Type B pancreatic cell (in vitro differentiated cells): ENCODE results near the gene SPTBN4. TPM values are rescaled to one million over a fixed set of nuclear protein-coding genes. Genes with fewer than 3 reads are reported as not detected.

Source experiments
- DNase-seq: peaks from one replicate; pipeline ENCODE4 v3.0.0; 2021; ENCODE audit warnings: mixed read lengths; ENCODE audit not compliant: unreplicated experiment; ENCODE audit errors: extremely low spot score
- H3K27ac Mint-ChIP-seq: 2 replicates; pipeline ENCODE4 v1.8.0; 2021; ENCODE audit warnings: mild to moderate bottlenecking, mixed read lengths
- H3K27me3 Mint-ChIP-seq: 2 replicates; pipeline ENCODE4 v1.8.0; 2021; ENCODE audit warnings: mixed read lengths
- H3K36me3 Mint-ChIP-seq: 2 replicates; pipeline ENCODE4 v1.8.0; 2021; ENCODE audit warnings: mixed read lengths
- H3K4me1 Mint-ChIP-seq: one replicate; pipeline ENCODE4 v1.8.0; 2021; ENCODE audit warnings: mixed read lengths; ENCODE audit not compliant: unreplicated experiment
- H3K4me3 Mint-ChIP-seq: 2 replicates; pipeline ENCODE4 v1.8.0; 2021; ENCODE audit warnings: mild to moderate bottlenecking, mixed read lengths
- H3K9me3 Mint-ChIP-seq: 2 replicates; pipeline ENCODE4 v1.8.0; 2021; ENCODE audit warnings: mixed read lengths
- total RNA-seq: library from RNA; stranded (reverse); gene quantifications from 2 replicates; pipeline ENCODE4 v1.2.1, GENCODE V29; 2021; ENCODE audit warnings: low replicate concordance
- TF ChIP-seq, protein P1 (sequence below): fragments of 200-600 bp; sonication (generic); conservative IDR thresholded peaks from 2 replicates; pipeline ENCODE4 v1.5.0; 2021; ENCODE audit warnings: antibody characterized with exemption, mild to moderate bottlenecking

Gene SPTBN4
- total RNA-seq, 1 donor from 2014 or later, result 2.6 TPM

DNA sequence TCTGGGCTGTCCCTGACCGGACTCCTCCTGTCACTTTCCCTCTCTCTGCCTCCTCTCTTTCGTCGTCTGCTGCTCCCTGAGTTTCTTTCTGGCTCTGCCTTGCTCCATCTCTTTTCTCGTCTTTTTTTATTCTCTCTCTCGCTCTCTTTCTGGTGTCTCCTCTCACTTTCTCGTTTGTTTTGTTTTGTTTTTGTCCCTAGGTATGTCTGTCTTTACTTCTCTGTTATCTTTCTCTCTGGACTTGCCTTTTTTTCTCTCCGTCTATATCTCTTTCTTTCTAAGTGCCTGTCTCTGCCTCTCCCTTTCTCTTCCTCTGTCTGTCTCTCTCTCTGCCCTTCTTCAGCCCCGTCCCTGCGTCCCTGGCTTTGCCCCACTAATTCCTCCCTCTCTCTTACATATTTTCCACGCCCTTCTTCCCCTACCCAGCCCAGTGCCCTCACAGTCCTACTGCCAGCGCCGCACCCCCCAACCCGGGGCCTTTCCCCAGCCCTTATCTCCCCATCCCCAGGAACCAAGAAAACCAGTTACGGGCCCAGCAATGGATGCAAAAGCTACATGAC is 61.8 kb downstream of the SPTBN4 start:
- peaks cover 6% of the 10 kb centered on the region for H3K4me1 Mint-ChIP-seq
- peaks cover 56% of the 10 kb centered on the region for H3K27me3 Mint-ChIP-seq
- H3K36me3 Mint-ChIP-seq, result no peaks in the 10 kb centered on the region
- no peak for DNase-seq
- no peaks in the 10 kb centered on the region for H3K9me3 Mint-ChIP-seq
- H3K4me3 Mint-ChIP-seq, result peak overlapping the region; percentile 61
- H3K27ac Mint-ChIP-seq, result no peak overlapping the region
- TF ChIP-seq, protein P1, sequence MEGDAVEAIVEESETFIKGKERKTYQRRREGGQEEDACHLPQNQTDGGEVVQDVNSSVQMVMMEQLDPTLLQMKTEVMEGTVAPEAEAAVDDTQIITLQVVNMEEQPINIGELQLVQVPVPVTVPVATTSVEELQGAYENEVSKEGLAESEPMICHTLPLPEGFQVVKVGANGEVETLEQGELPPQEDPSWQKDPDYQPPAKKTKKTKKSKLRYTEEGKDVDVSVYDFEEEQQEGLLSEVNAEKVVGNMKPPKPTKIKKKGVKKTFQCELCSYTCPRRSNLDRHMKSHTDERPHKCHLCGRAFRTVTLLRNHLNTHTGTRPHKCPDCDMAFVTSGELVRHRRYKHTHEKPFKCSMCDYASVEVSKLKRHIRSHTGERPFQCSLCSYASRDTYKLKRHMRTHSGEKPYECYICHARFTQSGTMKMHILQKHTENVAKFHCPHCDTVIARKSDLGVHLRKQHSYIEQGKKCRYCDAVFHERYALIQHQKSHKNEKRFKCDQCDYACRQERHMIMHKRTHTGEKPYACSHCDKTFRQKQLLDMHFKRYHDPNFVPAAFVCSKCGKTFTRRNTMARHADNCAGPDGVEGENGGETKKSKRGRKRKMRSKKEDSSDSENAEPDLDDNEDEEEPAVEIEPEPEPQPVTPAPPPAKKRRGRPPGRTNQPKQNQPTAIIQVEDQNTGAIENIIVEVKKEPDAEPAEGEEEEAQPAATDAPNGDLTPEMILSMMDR, result no peak

- TF ChIP-seq, protein P1, result peak; percentile 98
- Mint-ChIP-seq H3K4me1 (peaks cover 6% of the 10 kb centered on the region), H3K4me3 (peak overlapping the region; percentile 83), H3K27ac (peak overlapping the region; percentile 15), H3K36me3 (no peaks in the 10 kb centered on the region), H3K27me3 (peaks cover 58% of the 10 kb centered on the region), H3K9me3 (no peaks in the 10 kb centered on the region)
- peak; percentile 88 for DNase-seq
Measured at GRCh38 chr19:40529093-40529954, 62.5 kb downstream of the SPTBN4 start.

GRCh38 chr19:40530091-40530901 is 63.5 kb downstream of the SPTBN4 start:
- Mint-ChIP-seq H3K4me1 (peaks cover 6% of the 10 kb centered on the region), H3K27me3 (peaks cover 51% of the 10 kb centered on the region), H3K4me3 (peak overlapping the region; percentile 83), H3K27ac (peak overlapping the region; percentile 15), H3K36me3 (no peaks in the 10 kb centered on the region), H3K9me3 (no peaks in the 10 kb centered on the region)
- TF ChIP-seq, protein P1, result peak; percentile 24
- no peak for DNase-seq

DNA sequence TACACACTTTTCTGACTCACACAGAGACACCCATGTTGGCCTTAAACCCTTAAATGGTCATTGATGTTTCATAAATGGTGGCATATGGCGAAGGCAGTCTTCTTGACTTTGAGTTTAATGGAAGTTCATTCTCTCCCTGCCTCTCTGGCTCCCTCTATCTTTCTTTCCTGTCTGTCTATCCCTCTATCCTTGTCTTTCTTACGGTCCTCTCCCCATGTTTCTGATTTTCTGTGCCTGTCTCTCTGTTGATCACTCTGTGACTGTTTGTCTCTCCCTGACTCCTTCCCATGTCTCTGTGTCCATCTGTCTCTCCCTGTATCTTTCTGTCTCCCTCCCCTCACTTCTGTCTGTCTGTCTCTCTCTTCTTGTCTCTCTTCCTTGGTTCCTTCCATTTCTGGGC is 66.7 kb downstream of the SPTBN4 start:
- DNase-seq, result no peak
- H3K9me3 Mint-ChIP-seq, result no peaks in the 10 kb centered on the region
- no peak overlapping the region for H3K27ac Mint-ChIP-seq
- peaks cover 6% of the 10 kb centered on the region for H3K4me1 Mint-ChIP-seq
- no peaks in the 10 kb centered on the region for H3K36me3 Mint-ChIP-seq
- TF ChIP-seq, protein P1, result no peak
- H3K27me3 Mint-ChIP-seq, result peaks cover 42% of the 10 kb centered on the region
- no peak overlapping the region for H3K4me3 Mint-ChIP-seq

GRCh38 chr19:40534148-40534547 is 67.3 kb downstream of the SPTBN4 start:
- Mint-ChIP-seq H3K36me3 (no peaks in the 10 kb centered on the region), H3K4me3 (no peak overlapping the region), H3K4me1 (peaks cover 6% of the 10 kb centered on the region), H3K27me3 (peaks cover 46% of the 10 kb centered on the region), H3K27ac (no peak overlapping the region), H3K9me3 (no peaks in the 10 kb centered on the region)
- TF ChIP-seq, protein P1, result no peak
- no peak for DNase-seq
